Measurements from ENCODE around the gene STARD5. TPM values are rescaled to one million over a fixed set of nuclear protein-coding genes. Genes with fewer than 3 reads are reported as not detected.

The STARD5 gene
- total and polyA plus RNA-seq, 9 of the 15 experiments (the other 6 are each of a cell fraction or from before 2014, with no cell fraction given), result 1.7 to 5.7 (median 2.2) TPM

DNA sequence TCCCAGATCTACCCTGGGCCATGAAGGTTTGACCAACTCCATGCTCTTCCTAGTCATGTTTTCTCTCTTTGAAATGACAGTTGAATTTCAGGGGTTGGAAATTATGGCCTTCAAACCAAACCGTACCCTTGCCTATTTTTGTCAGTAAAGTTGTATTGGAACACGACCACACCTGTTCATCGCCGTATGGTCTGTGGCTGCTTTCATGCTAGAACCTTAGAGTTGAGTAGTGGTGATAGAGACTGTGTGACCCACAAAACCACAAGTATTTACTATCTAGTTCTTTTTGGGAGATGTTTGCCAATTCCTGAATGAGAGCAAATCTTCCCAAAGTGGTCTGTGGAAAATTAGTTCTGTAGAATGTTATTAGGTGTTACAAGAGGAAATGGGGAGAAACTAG lies 24.0 kb upstream of the STARD5 start (continued):
- TF ChIP-seq, protein P1, sequence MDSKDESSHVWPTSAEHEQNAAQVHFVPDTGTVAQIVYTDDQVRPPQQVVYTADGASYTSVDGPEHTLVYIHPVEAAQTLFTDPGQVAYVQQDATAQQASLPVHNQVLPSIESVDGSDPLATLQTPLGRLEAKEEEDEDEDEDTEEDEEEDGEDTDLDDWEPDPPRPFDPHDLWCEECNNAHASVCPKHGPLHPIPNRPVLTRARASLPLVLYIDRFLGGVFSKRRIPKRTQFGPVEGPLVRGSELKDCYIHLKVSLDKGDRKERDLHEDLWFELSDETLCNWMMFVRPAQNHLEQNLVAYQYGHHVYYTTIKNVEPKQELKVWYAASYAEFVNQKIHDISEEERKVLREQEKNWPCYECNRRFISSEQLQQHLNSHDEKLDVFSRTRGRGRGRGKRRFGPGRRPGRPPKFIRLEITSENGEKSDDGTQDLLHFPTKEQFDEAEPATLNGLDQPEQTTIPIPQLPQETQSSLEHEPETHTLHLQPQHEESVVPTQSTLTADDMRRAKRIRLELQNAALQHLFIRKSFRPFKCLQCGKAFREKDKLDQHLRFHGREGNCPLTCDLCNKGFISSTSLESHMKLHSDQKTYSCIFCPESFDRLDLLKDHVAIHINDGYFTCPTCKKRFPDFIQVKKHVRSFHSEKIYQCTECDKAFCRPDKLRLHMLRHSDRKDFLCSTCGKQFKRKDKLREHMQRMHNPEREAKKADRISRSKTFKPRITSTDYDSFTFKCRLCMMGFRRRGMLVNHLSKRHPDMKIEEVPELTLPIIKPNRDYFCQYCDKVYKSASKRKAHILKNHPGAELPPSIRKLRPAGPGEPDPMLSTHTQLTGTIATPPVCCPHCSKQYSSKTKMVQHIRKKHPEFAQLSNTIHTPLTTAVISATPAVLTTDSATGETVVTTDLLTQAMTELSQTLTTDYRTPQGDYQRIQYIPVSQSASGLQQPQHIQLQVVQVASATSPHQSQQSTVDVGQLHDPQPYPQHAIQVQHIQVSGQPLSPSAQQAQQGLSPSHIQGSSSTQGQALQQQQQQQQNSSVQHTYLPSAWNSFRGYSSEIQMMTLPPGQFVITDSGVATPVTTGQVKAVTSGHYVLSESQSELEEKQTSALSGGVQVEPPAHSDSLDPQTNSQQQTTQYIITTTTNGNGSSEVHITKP (IDR thresholded peaks at IDR 0.05; ENCODE audit: partially characterized antibody), result no peak
- TF ChIP-seq KLF1 (tag; IDR thresholded peaks at IDR 0.05) (no peak), YBX1 (IDR thresholded peaks at IDR 0.05) (no peak)

DNA sequence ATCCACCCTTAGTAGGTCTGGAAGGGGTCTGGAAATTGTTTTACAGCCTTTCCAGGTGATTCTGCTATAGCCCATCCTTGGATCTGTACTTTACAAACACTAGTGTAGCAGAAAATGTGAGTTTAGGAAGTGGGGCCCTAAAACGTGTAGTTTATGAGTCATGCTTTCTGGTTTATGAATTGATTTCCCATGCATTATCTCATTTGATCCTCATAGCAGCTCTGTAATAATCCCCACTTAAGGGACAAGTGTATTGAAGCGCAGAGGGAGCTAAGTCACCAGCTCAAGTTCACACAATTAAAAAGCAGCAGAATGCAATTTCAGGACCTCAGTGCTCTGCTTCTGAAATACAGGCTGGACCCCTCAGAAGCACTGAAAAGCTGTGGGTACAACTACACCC lies 22.7 kb upstream of the STARD5 start:
- TF ChIP-seq ZBTB8A (IDR thresholded peaks at IDR 0.05; ENCODE audit: partially characterized antibody) (no peak), ETV1 (tag; conservative IDR thresholded peaks at IDR 0.05; ENCODE audit: low read depth) (no peak)
- no TSS peak for BruUV-seq (replicated peaks)
- Histone ChIP-seq H3K9me3 (replicated peaks; ENCODE audit: control insufficient read depth, insufficient read depth, low read depth, low read length) (no peaks in the 10 kb centered on the region), H3K79me2 (ENCODE audit: control insufficient read depth, insufficient read depth, low read length) (no peaks in the 10 kb centered on the region), H3K4me2 (ENCODE audit: insufficient read depth, low read length) (no peak overlapping the region), H4K20me1 (replicated peaks; ENCODE audit: control insufficient read depth, insufficient read depth, low read length) (no peaks in the 10 kb centered on the region; the same call in 1 of the 2 replicates), H3K9ac (ENCODE audit: insufficient read depth in 1 of 2, low read depth in 2 of 2, low read length in 2 of 2) (no peak overlapping the region), H3K4me1 (replicated peaks in 1 of 2; ENCODE audit: control insufficient read depth in 2 of 2, insufficient read depth in 2 of 2, low read length in 2 of 2) (no peaks in the 10 kb centered on the region), H2AFZ (ENCODE audit: low read depth, low read length) (no peak overlapping the region), H3K27me3 (ENCODE audit: control insufficient read depth in 2 of 2, insufficient read depth in 2 of 2, low read length in 2 of 2) (peaks cover 2 to 29% of the 10 kb centered on the region in 2 experiments; a peak in 4 of 5 replicates), H3K27ac (ENCODE audit: extremely low read depth, low read depth, low read length) (no peak overlapping the region), H3K36me3 (ENCODE audit: control insufficient read depth, insufficient read depth, low read length) (no peaks in the 10 kb centered on the region), H3K4me3 (no peak overlapping the region), H3K9me1 (ENCODE audit: control insufficient read depth, insufficient read depth, low read length) (no peaks in the 10 kb centered on the region)
- WGBS (ENCODE audit: insufficient coverage, low coverage, missing lambda C conversion rate), result 0% methylated on average over 2 of the region's 2 CpGs
- intact Hi-C loops (cut with micrococcal nuclease), result no loop called here
- FAIRE-seq (no peak), DNase-seq (ENCODE audit: extremely low read depth in 1 of 4, low spot score in 3 of 4) (no peak), ATAC-seq (no peak)
- POLR2A ChIA-PET, result no interaction called here
- CTCF ChIA-PET (ENCODE audit: low intra/inter-chr PET ratio), result interaction anchor here (0.6 kb wide), 1 partner anchor 547 kb away, joined by 3 read pairs; no protein-coding TSS in a partner anchor
- in situ Hi-C loops (cut with MboI), result no loop called here
